ENCODE data around the gene PALM3.
A peak's percentile ranks its signal among the peaks of the same experiment; 100 is the strongest.

Gene PALM3

DNA sequence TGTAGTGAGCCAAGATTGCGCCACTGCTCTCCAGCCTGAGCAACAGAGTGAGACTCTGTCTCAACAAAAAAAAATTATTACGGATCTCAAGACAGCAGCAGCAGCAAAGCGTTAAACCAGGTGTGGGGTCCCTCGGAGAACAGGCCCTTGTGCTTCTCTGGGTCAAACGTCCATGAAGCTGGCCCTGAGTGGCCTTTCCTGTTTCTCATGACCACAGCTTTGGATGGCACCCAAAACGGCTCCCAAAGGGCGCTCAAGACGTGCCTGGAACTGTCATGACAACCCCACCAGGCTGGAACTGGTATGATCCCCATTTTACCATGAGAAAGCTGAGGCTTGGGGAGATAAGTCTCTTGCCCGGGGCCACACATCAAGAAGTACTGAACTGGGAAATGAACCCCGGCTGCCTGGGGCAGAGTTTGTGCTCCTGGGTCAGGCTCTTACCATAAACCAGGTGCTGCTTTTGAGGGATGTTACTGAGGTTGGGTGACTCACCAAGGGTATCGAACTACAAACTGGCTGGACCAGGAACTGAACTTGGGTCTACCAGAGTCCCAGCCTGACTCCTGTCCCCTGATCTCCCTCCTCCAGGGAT, 40.3 kb upstream of the PALM3 start:
- Histone ChIP-seq H3K9me3 (no peaks in the 10 kb centered on the region), H3K9ac (no peak overlapping the region), H4K20me1 (no peaks in the 10 kb centered on the region), H3K4me3 (no peak overlapping the region), H3K36me3 (peaks cover 71% of the 10 kb centered on the region), H3K27me3 (no peaks in the 10 kb centered on the region), H3K4me1 (no peaks in the 10 kb centered on the region), H3K4me2 (no peak overlapping the region), H3K27ac (no peak overlapping the region)
- TF ChIP-seq Cebpa-rat (IDR thresholded peaks at IDR 0.05) = no peak

DNA sequence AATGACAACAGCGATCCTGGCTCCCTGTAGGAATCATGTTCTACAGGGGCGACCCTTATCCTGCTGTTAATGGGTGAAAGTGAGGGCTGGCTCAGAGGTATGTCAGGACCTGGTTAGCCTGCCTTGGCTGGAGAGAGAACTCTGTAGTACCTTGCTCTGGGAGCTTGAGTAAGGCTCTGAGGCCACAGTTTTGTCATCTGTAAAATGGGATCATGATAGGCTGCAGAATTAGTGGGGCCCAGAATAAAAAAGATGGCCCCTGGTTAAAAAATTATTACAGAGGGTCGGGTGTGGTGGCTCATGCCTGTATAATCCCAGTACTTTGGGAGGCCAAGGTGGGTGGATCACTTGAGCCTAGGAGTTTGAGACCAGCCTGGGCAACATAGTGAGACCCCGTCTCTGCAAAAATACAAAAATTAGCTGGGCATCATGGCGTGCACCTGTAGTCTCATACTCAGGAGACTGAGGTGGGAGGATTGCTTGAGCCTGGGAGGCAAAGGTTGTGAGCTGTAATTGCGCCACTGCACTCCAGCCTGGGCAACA, 39.2 kb upstream of the PALM3 start:
- Histone ChIP-seq H3K9me3 (no peaks in the 10 kb centered on the region), H3K4me2 (no peak overlapping the region), H3K4me3 (no peak overlapping the region), H3K9ac (no peak overlapping the region), H4K20me1 (no peaks in the 10 kb centered on the region), H3K27me3 (no peaks in the 10 kb centered on the region), H3K36me3 (peaks cover 74% of the 10 kb centered on the region), H3K4me1 (no peaks in the 10 kb centered on the region), H3K27ac (no peak overlapping the region)
- no peak for TF ChIP-seq Cebpa-rat (IDR thresholded peaks at IDR 0.05)

- no peak overlapping the region for H3K27ac ChIP-seq
- peaks cover 55% of the 10 kb centered on the region for H3K36me3 ChIP-seq
- no peak overlapping the region for H3K4me2 ChIP-seq
- H3K4me3 ChIP-seq = no peak overlapping the region
- H3K9me3 ChIP-seq = peaks cover 15% of the 10 kb centered on the region
- H4K20me1 ChIP-seq = no peaks in the 10 kb centered on the region
- H3K9ac ChIP-seq = no peak overlapping the region
- no peaks in the 10 kb centered on the region for H3K4me1 ChIP-seq
- no peaks in the 10 kb centered on the region for H3K27me3 ChIP-seq
- TF ChIP-seq Cebpa-rat (IDR thresholded peaks at IDR 0.05) = no peak
Measured at GRCh38 chr19:14097532-14098151, 35.8 kb upstream of the PALM3 start.

GRCh38 chr19:14096272-14096992, 34.6 kb upstream of the PALM3 start:
- H3K4me1 ChIP-seq = peaks cover 7% of the 10 kb centered on the region
- H3K4me3 ChIP-seq = no peak overlapping the region
- H3K36me3 ChIP-seq = peaks cover 43% of the 10 kb centered on the region
- H3K27me3 ChIP-seq = no peaks in the 10 kb centered on the region
- H3K9me3 ChIP-seq = peaks cover 15% of the 10 kb centered on the region
- no peak overlapping the region for H3K4me2 ChIP-seq
- H3K27ac ChIP-seq = no peak overlapping the region
- H4K20me1 ChIP-seq = no peaks in the 10 kb centered on the region
- no peak for TF ChIP-seq Cebpa-rat (IDR thresholded peaks at IDR 0.05)
- no peak overlapping the region for H3K9ac ChIP-seq

DNA sequence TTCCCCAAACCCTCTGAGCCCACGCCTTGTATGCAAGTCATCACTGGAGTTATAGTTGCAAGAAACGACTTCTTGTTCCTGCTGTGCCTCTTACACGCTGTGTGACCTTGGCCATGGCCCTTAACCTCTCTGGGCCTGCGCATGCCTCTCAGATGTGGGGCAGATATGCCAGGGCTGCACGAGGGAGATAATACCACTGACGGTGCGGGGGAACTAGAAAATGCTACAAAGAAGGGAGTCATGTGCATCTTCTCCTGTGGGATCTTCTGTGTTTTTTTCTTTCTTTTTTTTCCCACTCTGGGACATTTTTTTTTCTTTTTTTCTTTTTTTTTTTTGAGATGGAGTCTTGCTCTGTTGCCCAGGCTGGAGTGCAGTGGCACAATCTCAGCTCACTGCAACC, 33.0 kb upstream of the PALM3 start:
- Histone ChIP-seq H3K27me3 (no peaks in the 10 kb centered on the region), H3K4me1 (peaks cover 7% of the 10 kb centered on the region), H3K4me2 (no peak overlapping the region), H3K36me3 (peaks cover 28% of the 10 kb centered on the region), H3K9me3 (peaks cover 15% of the 10 kb centered on the region), H4K20me1 (no peaks in the 10 kb centered on the region), H3K4me3 (no peak overlapping the region), H3K9ac (no peak overlapping the region), H3K27ac (no peak overlapping the region)
- TF ChIP-seq Cebpa-rat (IDR thresholded peaks at IDR 0.05) = no peak

DNA sequence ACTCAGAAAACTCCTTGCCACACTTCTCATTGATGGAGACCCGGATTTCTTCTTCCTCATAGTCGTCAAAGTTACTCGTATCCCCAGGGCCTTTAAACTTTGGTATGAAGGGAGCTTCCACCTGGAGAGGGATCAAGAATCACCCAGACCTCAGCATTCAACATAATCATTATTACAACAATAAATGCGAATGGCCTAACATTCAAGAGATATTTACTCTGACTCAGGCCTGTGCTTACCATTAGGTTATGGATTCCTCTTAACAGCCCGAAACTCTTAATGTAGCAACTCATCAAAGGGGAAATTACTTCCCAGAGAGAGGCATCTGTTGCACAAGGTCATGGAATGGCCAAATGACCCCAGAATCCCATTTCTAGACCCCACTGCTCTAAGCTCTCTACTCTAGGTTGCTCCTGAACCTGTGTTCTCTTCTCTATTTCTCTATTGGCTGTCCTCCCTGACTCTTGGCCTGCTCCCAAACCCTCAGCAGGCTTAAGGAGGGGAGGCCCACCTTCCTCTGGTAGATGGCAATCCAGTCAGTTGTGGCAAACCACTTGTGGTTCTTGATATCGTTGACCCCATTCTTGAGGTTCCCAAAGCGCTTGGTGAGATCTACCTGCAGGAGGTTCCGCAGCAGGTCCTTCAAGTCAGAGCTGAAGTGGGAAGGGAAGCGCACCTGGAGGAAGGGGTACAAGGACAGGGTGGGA, 31.4 kb upstream of the PALM3 start:
- H3K4me1 ChIP-seq = peaks cover 21% of the 10 kb centered on the region
- H3K4me3 ChIP-seq = no peak overlapping the region
- H3K9me3 ChIP-seq = peaks cover 15% of the 10 kb centered on the region
- H3K27ac ChIP-seq = no peak overlapping the region
- H3K36me3 ChIP-seq = peaks cover 36% of the 10 kb centered on the region
- peaks cover 14% of the 10 kb centered on the region for H4K20me1 ChIP-seq
- TF ChIP-seq Cebpa-rat (IDR thresholded peaks at IDR 0.05) = no peak
- H3K4me2 ChIP-seq = no peak overlapping the region
- H3K9ac ChIP-seq = no peak overlapping the region
- no peaks in the 10 kb centered on the region for H3K27me3 ChIP-seq

GRCh38 chr19:14091813-14092462, 30.1 kb upstream of the PALM3 start:
- Histone ChIP-seq H3K9ac (peak overlapping the region; percentile 81), H3K27me3 (no peaks in the 10 kb centered on the region), H3K36me3 (peaks cover 35% of the 10 kb centered on the region), H3K27ac (peak overlapping the region; percentile 84), H4K20me1 (peaks cover 20% of the 10 kb centered on the region), H3K4me2 (peak overlapping the region; percentile 81), H3K4me1 (peaks cover 24% of the 10 kb centered on the region), H3K4me3 (peak overlapping the region; percentile 84), H3K9me3 (peaks cover 15% of the 10 kb centered on the region)
- TF ChIP-seq Cebpa-rat (IDR thresholded peaks at IDR 0.05) = no peak

- Histone ChIP-seq H3K36me3 (peaks cover 33% of the 10 kb centered on the region), H3K27ac (peak overlapping the region; percentile 84), H3K4me3 (peak overlapping the region; percentile 84), H4K20me1 (peaks cover 20% of the 10 kb centered on the region), H3K9me3 (peaks cover 15% of the 10 kb centered on the region), H3K4me2 (peak overlapping the region; percentile 81), H3K27me3 (no peaks in the 10 kb centered on the region), H3K9ac (peak overlapping the region; percentile 81), H3K4me1 (peaks cover 24% of the 10 kb centered on the region)
- no peak for TF ChIP-seq Cebpa-rat (IDR thresholded peaks at IDR 0.05)
Measured at GRCh38 chr19:14091081-14091812, 29.4 kb upstream of the PALM3 start.
